OCI-LY3 (cell line): ENCODE data around the gene RGS9.
"Not testable (repeated sequence)": the region's sequence is repeated elsewhere in the genome, so short reads cannot be mapped to it uniquely, and the experiment has no call there.

Experiments used
- H2AFZ ChIP-seq: fragments of 200-600, 300-600 bp; shearing (Covaris generic); 2 replicates; pipeline ENCODE4 v1.6.0; 2014; ENCODE audit warnings: antibody characterized with exemption, low read depth, low read length
- H3K27ac ChIP-seq: fragments of 200-600, 300-600 bp; sonication (generic); 2 replicates; pipeline ENCODE4 v1.5.1; 2014; ENCODE audit warnings: mild to moderate bottlenecking, low read length, moderate library complexity, mixed read lengths
- H3K27me3 ChIP-seq: fragments of 200-600, 300-600 bp; sonication (generic); 2 replicates; pipeline ENCODE4 v1.6.1; 2014; ENCODE audit warnings: low read depth, low read length, mixed read lengths
- H3K36me3 ChIP-seq: fragments of 200-600, 300-600 bp; sonication (generic); replicated peaks from 2 replicates; pipeline ENCODE3; 2014; ENCODE audit warnings: low read depth, low read length, mixed read lengths
- H3K4me1 ChIP-seq: fragments of 300-600, 200-600 bp; sonication (generic); 2 replicates; pipeline ENCODE4 v1.6.1; 2014; ENCODE audit warnings: low read length, mixed read lengths
- H3K4me2 ChIP-seq: fragments of 200-600, 300-600 bp; sonication (generic); 2 replicates; pipeline ENCODE4 v1.6.1; 2014; ENCODE audit warnings: low read length, mixed read lengths
- H3K4me3 ChIP-seq: fragments of 300-600, 200-600 bp; sonication (generic); 2 replicates; pipeline ENCODE4 v1.5.1; 2014; ENCODE audit warnings: antibody characterized with exemption, mild to moderate bottlenecking, low read length, moderate library complexity
- H3K79me2 ChIP-seq: fragments of 300-600, 200-600 bp; shearing (Covaris generic); 2 replicates; pipeline ENCODE4 v1.6.1; 2014; ENCODE audit warnings: mild to moderate bottlenecking, low read length, mixed read lengths
- H3K9ac ChIP-seq: fragments of 300-600, 200-600 bp; shearing (Covaris generic); 2 replicates; pipeline ENCODE4 v1.6.0; 2014; ENCODE audit warnings: mild to moderate bottlenecking, low read length, moderate library complexity
- H3K9me3 ChIP-seq: fragments of 200-600, 300-600 bp; shearing (Covaris generic); 2 replicates; pipeline ENCODE4 v1.6.1; 2014; ENCODE audit warnings: low read length, mixed read lengths; ENCODE audit not compliant: insufficient read depth
- H4K20me1 ChIP-seq: fragments of 200-600, 300-600 bp; sonication (generic); 2 replicates; pipeline ENCODE4 v1.6.1; 2016; ENCODE audit warnings: low read length, mixed read lengths; ENCODE audit not compliant: insufficient read depth
- EZH2phosphoT487 ChIP-seq: fragments of 200-600 bp; shearing (Covaris generic); IDR thresholded peaks from 2 replicates; pipeline ENCODE4 v1.6.1; 2018; ENCODE audit warnings: antibody characterized with exemption, mixed run types, low read depth
- TF ChIP-seq, protein P1 (sequence below): fragments of 200-600, 300-600 bp; sonication (generic); IDR thresholded peaks from 2 replicates; pipeline ENCODE4 v1.5.1; 2014; ENCODE audit warnings: antibody characterized with exemption, low read length, low read depth

The RGS9 gene

GRCh38 chr17:65205655-65206054 is 68.5 kb downstream of the RGS9 start:
- Histone ChIP-seq H4K20me1 (no peaks in the 10 kb centered on the region), H2AFZ (no peak overlapping the region), H3K9me3 (no peaks in the 10 kb centered on the region), H3K4me2 (no peak overlapping the region), H3K4me1 (no peaks in the 10 kb centered on the region), H3K27ac (no peak overlapping the region), H3K36me3 (no peaks in the 10 kb centered on the region), H3K4me3 (no peak overlapping the region), H3K79me2 (no peaks in the 10 kb centered on the region), H3K27me3 (no peaks in the 10 kb centered on the region), H3K9ac (no peak overlapping the region)
- TF ChIP-seq, protein P1, sequence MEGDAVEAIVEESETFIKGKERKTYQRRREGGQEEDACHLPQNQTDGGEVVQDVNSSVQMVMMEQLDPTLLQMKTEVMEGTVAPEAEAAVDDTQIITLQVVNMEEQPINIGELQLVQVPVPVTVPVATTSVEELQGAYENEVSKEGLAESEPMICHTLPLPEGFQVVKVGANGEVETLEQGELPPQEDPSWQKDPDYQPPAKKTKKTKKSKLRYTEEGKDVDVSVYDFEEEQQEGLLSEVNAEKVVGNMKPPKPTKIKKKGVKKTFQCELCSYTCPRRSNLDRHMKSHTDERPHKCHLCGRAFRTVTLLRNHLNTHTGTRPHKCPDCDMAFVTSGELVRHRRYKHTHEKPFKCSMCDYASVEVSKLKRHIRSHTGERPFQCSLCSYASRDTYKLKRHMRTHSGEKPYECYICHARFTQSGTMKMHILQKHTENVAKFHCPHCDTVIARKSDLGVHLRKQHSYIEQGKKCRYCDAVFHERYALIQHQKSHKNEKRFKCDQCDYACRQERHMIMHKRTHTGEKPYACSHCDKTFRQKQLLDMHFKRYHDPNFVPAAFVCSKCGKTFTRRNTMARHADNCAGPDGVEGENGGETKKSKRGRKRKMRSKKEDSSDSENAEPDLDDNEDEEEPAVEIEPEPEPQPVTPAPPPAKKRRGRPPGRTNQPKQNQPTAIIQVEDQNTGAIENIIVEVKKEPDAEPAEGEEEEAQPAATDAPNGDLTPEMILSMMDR = no peak
- no peak for TF ChIP-seq EZH2phosphoT487

DNA sequence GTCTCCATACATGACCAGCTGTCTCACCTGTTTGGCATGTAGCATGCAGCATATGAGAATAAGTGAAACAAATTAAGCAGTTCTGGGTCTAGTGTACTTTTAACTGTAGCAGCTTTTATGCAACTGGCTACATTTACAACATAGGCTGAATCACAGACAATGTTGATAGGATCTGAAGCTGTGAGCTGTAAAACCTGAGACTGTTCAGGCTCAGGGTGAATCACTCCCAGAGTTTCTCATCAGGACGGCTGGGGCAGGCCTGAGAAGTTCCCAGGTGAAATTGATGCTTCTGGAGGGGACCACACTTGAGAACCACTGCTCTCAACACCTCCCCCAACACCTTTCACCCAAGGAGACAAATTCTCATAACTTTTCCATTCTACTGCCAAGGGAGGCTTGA is 70.3 kb downstream of the RGS9 start:
- H3K4me2 ChIP-seq, H3K4me3 ChIP-seq, H3K9me3 ChIP-seq, H3K36me3 ChIP-seq, H3K27ac ChIP-seq, H3K27me3 ChIP-seq, H3K9ac ChIP-seq, H2AFZ ChIP-seq, H3K79me2 ChIP-seq, H4K20me1 ChIP-seq, H3K4me1 ChIP-seq: not testable (repeated sequence)

DNA sequence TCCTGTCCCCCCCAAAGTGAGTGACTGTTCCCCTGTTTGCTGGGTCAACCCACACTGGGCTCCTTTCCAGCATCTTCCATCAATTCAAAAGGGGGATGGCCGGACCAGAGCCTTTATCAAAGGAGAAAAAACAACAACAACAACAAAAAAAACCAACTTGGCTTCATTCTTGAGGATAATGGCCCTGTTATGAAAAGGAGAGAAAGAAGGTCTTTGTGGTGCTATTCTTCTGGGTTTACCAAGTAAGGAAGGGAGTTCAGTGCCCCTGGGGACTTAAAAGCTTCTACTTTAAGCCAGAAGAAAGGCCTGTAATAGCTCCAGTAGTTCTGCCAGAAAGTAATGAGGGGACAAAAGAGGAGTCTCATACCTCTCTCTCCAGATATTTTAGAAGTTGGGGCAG is 71.5 kb downstream of the RGS9 start:
- H3K4me1 ChIP-seq = no peaks in the 10 kb centered on the region
- no peak overlapping the region for H3K4me3 ChIP-seq
- no peaks in the 10 kb centered on the region for H3K36me3 ChIP-seq
- H4K20me1 ChIP-seq = no peaks in the 10 kb centered on the region
- H3K9me3 ChIP-seq = no peaks in the 10 kb centered on the region
- no peak overlapping the region for H3K27ac ChIP-seq
- no peak overlapping the region for H3K9ac ChIP-seq
- no peak overlapping the region for H2AFZ ChIP-seq
- TF ChIP-seq EZH2phosphoT487 = no peak
- TF ChIP-seq, protein P1 = no peak
- H3K4me2 ChIP-seq = no peak overlapping the region
- no peaks in the 10 kb centered on the region for H3K79me2 ChIP-seq
- H3K27me3 ChIP-seq = no peaks in the 10 kb centered on the region

DNA sequence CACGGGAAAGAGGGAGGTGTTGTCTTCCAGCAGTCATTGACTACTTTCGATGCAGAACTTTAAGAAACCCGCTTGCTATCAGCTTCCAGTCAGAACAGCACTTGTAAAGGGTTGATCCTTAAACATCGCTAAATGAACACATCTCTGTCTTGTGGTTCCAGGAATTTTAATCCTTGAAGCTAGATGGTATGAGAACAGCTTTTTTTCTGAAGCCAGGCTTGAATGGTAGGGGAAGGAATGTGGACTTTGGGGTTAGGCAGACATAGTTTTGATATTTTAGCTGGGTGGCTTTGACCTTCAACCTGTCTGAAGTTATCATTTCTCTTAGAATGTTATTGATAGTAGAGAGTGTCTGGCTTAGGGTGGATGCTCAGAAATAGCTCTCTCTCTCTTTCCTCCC is 81.1 kb downstream of the RGS9 start:
- Histone ChIP-seq H4K20me1 (no peaks in the 10 kb centered on the region), H3K4me2 (no peak overlapping the region), H3K9ac (no peak overlapping the region), H3K27ac (no peak overlapping the region), H3K79me2 (no peaks in the 10 kb centered on the region), H3K36me3 (no peaks in the 10 kb centered on the region), H3K27me3 (peaks cover 43% of the 10 kb centered on the region), H2AFZ (no peak overlapping the region), H3K4me3 (no peak overlapping the region), H3K9me3 (no peaks in the 10 kb centered on the region), H3K4me1 (no peaks in the 10 kb centered on the region)
- TF ChIP-seq EZH2phosphoT487 = no peak
- TF ChIP-seq, protein P1 = no peak

DNA sequence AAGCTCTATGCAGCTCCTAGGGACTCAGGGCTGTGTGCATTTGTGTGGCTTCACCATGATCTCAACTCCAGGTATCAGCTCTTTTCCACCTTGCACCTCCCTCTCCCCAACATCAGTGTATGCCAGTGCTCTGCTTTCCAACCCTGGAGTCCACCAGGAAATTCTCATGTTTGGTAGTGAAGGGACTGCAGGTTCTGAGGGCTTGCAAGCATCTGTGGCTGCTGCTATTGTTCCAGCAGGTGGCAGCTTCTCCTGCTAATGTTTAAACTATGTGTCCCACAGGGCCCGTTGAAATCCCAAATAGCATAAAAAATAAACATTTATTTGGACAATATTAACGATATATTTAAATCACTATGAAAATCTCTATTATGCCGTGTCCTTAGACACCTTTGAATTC is 82.0 kb downstream of the RGS9 start:
- no peaks in the 10 kb centered on the region for H3K9me3 ChIP-seq
- no peaks in the 10 kb centered on the region for H3K36me3 ChIP-seq
- H3K79me2 ChIP-seq = no peaks in the 10 kb centered on the region
- no peaks in the 10 kb centered on the region for H4K20me1 ChIP-seq
- H3K4me3 ChIP-seq = no peak overlapping the region
- H3K27me3 ChIP-seq = peaks cover 43% of the 10 kb centered on the region
- no peak overlapping the region for H2AFZ ChIP-seq
- H3K4me2 ChIP-seq = no peak overlapping the region
- no peak overlapping the region for H3K27ac ChIP-seq
- H3K9ac ChIP-seq = no peak overlapping the region
- H3K4me1 ChIP-seq = 0 out of 2 replicates have a peak, but pooled peaks cover 2% of the 10 kb centered on the region
- TF ChIP-seq, protein P1 = peak; percentile 40
- no peak for TF ChIP-seq EZH2phosphoT487
